Ovary (tissue), 9 donors: ENCODE results near the gene CDC42BPB. TPM values are rescaled to one million over a fixed set of nuclear protein-coding genes. Genes with fewer than 3 reads are reported as not detected.
"Not testable (repeated sequence)": the region's sequence is repeated elsewhere in the genome, so short reads cannot be mapped to it uniquely, and the experiment has no call there.

ENCODE experiments used
- DNase-seq, 5 donors: peaks; one replicate each; pipeline ENCODE4 v3.0.0-alpha.2; 2019 to 2020
- H3K27ac ChIP-seq, 2 donors: fragments of 200-600 bp; one replicate each; pipeline versions ENCODE4 v1.5.1 to v1.8.0; 2019 to 2022
- H3K27me3 ChIP-seq: fragments of 200-600 bp; one replicate; pipeline ENCODE4 v1.8.0; 2022
- H3K36me3 ChIP-seq: fragments of 200-600 bp; sonication (generic); one replicate; pipeline ENCODE4 v1.5.1; 2019
- H3K4me1 ChIP-seq: one replicate; pipeline ENCODE4 v1.8.1; 2013; ENCODE audit warnings: mild to moderate bottlenecking, moderate library complexity; ENCODE audit not compliant: insufficient read depth
- H3K4me3 ChIP-seq: fragments of 200-600 bp; sonication (generic); one replicate; pipeline ENCODE4 v1.5.1; 2017
- H3K9me3 ChIP-seq, 2 donors: fragments of 200-600 bp in 1 of 2; sonication (generic) in 1 of 2; one replicate each; pipeline versions ENCODE4 v1.5.1 to v1.8.1; 2013 to 2019; ENCODE audit warnings: mild to moderate bottlenecking in 1 of 2, moderate library complexity in 1 of 2
- EP300 ChIP-seq: sonication (generic); formaldehyde crosslinking; IDR thresholded peaks from one replicate; pipeline ENCODE4 v1.6.1; 2017; ENCODE audit warnings: antibody characterized with exemption
- POLR2A ChIP-seq: fragments of 450-650 bp; IDR thresholded peaks from one replicate; pipeline ENCODE4 v1.6.1; 2017; ENCODE audit warnings: antibody characterized with exemption, mild to moderate bottlenecking, moderate library complexity
- WGBS, 3 donors: extraction: QIAGEN DNeasy Blood & Tissue Kit in 1 of 3; methylation state at CpG; one replicate each; pipeline versions ENCODE4 v1.1.5 to v1.1.7; 2013 to 2017; 5-methylcytosine and 5-hydroxymethylcytosine counted together
- intact Hi-C, 4 donors: fragments of 100-400 bp; cut with DNase I; formaldehyde crosslinking; loops; one replicate each; pipeline versions ENCODE4 v1.11.0 to v1.15.1; 2022 to 2023
- polyA plus RNA-seq, 2 donors: library from polyadenylated mRNA; stranded (reverse); fragments of 200-250 nt in 1 of 2; fragments of 350-450 nt in 1 of 2; fragmentation: Illumina TruSeq in 1 of 2; extraction: RNeasy Lipid Tissue Mini Kit (QIAGEN cat#74804) in 1 of 2; gene quantifications; one replicate each; pipeline ENCODE4 v1.2.3, GENCODE V29; 2013 to 2014
- total RNA-seq, 7 donors: library from RNA; depleted of rRNA in 2 of 7; stranded (reverse); fragments of >200 nt in 2 of 7; fragmentation: NEBNext Ultra II Directional in 3 of 7; extraction: Animal tissue kit (Norgen Biotek cat#: 25700) in 3 of 7; gene quantifications; one replicate each; pipeline versions ENCODE4 v1.1.0 to v1.2.4, GENCODE V29; 2016 to 2023
- TF ChIP-seq, protein P1 (sequence below), 3 donors: fragments of 450-650 bp in 2 of 3; fragments of 200-600 bp in 1 of 3; IDR thresholded peaks; one replicate each; pipeline versions ENCODE4 v1.5.1 to v1.8.0; 2016 to 2022; ENCODE audit warnings: antibody characterized with exemption in 3 of 3, mild to moderate bottlenecking in 1 of 3
- donor health status: DM: no; HTN: no; CAD: no; lungs with moderate emphysema.
- donor health status: DM: no; HTN: no; CAD: no.
- donor health status: Bipolar disorder and iron deficiency.
- donor health status: DM: yes; HTN: yes; CAD: no.
- donor health status: DM: no; HTN: no; CAD: no.
- donor health status: DM: yes; HTN: yes; CAD: no.

CDC42BPB gene
- total and polyA plus RNA-seq, 9 donors = 50.0 to 103 (median 75.1) TPM

DNA sequence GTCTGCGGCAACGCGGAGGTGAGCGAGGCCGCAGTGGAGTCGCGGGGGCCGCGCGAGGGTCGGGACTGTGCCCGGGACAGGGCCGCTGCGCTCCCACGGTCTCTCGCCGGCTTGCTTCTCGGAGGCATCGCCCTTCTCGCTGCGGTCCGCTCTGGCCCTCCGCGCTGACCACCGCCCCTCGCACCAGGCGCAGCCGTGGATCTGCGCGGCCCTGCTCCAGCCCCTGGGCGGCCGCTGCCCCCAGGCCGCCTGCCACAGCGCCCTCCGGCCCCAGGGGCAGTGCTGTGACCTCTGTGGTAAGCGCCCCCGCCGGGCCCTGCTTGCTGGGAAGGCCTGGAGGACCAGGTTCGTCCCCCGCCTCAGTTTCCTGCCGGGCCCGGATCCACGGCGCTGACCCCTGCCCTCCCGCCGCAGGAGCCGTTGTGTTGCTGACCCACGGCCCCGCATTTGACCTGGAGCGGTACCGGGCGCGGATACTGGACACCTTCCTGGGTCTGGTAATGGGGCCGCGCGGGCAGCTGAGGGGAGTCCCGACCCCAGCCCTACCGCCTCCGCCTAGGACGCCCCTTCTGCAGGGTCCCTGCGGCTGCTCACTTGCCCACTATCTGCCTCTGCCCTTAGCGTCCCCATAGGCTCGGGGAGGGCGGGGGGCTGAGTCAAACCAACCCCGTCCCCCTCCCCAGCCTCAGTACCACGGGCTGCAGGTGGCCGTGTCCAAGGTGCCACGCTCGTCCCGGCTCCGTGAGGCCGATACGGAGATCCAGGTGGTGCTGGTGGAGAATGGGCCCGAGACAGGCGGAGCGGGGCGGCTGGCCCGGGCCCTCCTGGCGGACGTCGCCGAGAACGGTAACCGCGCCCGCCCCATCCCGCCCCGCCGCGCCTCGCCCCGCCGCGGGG lies 127.9 kb downstream of the CDC42BPB start:
- no peaks in the 10 kb centered on the region for H3K36me3 ChIP-seq
- TF ChIP-seq, protein P1, sequence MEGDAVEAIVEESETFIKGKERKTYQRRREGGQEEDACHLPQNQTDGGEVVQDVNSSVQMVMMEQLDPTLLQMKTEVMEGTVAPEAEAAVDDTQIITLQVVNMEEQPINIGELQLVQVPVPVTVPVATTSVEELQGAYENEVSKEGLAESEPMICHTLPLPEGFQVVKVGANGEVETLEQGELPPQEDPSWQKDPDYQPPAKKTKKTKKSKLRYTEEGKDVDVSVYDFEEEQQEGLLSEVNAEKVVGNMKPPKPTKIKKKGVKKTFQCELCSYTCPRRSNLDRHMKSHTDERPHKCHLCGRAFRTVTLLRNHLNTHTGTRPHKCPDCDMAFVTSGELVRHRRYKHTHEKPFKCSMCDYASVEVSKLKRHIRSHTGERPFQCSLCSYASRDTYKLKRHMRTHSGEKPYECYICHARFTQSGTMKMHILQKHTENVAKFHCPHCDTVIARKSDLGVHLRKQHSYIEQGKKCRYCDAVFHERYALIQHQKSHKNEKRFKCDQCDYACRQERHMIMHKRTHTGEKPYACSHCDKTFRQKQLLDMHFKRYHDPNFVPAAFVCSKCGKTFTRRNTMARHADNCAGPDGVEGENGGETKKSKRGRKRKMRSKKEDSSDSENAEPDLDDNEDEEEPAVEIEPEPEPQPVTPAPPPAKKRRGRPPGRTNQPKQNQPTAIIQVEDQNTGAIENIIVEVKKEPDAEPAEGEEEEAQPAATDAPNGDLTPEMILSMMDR (IDR thresholded peaks at IDR 0.05) = no peak
- no peak for TF ChIP-seq POLR2A
- TF ChIP-seq EP300 = no peak
- 1% methylated on average over 27 to 94 of the region's 94 CpGs for WGBS, 3 donors
- intact Hi-C loops = loop anchor here in 2 of 4 donors (10.0 kb wide), 2 partner anchors 235 to 405 kb away; no protein-coding TSS in a partner anchor
- peak overlapping the region; percentile 27 for H3K4me3 ChIP-seq
- H3K27me3 ChIP-seq = no peaks in the 10 kb centered on the region
- H3K9me3 ChIP-seq = no peaks in the 10 kb centered on the region
- DNase-seq = no peak
- H3K27ac ChIP-seq = no peak overlapping the region
- peaks cover 14% of the 10 kb centered on the region for H3K4me1 ChIP-seq

DNA sequence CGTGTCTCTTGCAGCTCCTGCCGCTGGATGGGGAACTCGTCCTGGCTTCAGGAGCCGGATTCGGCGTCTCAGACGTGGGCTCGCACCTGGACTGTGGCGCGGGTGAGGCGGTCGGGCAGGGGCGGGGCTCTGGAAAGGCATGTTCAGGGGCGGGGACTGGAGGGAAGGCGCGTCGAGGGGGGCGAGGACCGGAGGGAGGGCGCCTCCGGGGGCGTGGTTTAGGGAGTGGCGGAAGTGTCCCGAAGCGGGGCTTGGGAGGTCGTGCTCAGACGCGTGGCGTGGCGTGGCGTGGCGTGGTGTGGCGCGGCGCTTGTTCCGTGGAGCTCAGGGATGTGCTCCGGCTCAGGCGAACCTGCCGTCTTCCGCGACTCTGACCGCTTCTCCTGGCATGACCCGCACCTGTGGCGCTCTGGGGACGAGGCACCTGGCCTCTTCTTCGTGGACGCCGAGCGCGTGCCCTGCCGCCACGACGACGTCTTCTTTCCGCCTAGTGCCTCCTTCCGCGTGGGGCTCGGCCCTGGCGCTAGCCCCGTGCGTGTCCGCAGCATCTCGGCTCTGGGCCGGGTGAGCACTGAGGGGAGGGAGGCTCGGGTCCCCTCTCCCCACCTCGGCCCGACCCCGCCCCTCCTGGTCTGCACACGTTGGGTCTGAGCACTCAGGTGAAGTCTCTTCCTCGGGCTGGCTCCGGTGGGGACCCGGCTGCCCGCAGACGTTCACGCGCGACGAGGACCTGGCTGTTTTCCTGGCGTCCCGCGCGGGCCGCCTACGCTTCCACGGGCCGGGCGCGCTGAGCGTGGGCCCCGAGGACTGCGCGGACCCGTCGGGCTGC lies 128.7 kb downstream of the CDC42BPB start:
- intact Hi-C loops = loop anchor here in 2 of 4 donors (10.0 kb wide), 2 partner anchors 234 to 404 kb away; no protein-coding TSS in a partner anchor
- H3K36me3 ChIP-seq = no peaks in the 10 kb centered on the region
- H3K4me3 ChIP-seq = peak overlapping the region; percentile 27
- DNase-seq = peak; percentile 56 to 77 (median 60)
- no peaks in the 10 kb centered on the region for H3K9me3 ChIP-seq
- peaks cover 14% of the 10 kb centered on the region for H3K4me1 ChIP-seq
- no peak overlapping the region for H3K27ac ChIP-seq
- WGBS, 3 donors = 1% methylated on average over 61 to 94 of the region's 94 CpGs
- TF ChIP-seq EP300 = no peak
- TF ChIP-seq POLR2A = no peak
- TF ChIP-seq, protein P1 (IDR thresholded peaks at IDR 0.05) = no peak
- H3K27me3 ChIP-seq = no peaks in the 10 kb centered on the region

DNA sequence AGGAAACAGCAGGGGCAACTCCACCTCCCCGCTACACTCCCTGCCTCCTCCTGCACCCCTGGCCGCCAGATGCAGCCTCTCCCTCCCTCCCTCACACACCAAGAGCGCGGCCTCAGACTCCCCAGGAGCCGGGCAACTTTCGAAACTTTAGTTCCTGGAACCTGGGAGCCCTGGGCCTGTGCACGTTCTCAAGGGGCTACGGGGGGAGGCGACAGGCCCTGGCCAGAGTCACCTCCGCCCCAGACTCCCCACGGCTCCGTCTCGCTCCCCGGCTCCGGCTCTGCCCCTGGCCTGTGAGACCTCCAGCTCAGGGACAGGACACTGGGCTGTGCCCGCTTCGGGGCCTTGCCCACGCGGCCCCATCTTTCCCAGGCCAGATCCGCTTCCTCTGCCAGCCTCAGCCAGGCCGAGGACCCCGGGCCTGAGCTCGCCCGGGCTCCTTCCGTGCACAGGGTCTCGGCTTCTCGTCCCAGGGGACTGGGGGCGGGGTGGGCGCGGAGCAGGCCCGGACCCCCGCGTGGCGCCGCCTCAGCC lies 129.4 kb downstream of the CDC42BPB start:
- peaks cover 16% of the 10 kb centered on the region for H3K4me1 ChIP-seq
- intact Hi-C loops = loop anchor here in 2 of 4 donors (10.0 kb wide), 2 partner anchors 233 to 403 kb away; no protein-coding TSS in a partner anchor
- TF ChIP-seq POLR2A (no peak), EP300 (no peak)
- TF ChIP-seq, protein P1 (IDR thresholded peaks at IDR 0.05) = no peak
- H3K36me3 ChIP-seq = no peaks in the 10 kb centered on the region
- peak overlapping the region; percentile 27 for H3K4me3 ChIP-seq
- no peak overlapping the region for H3K27ac ChIP-seq
- WGBS, 3 donors = 22 to 39% (median 33%) methylated on average over 29 to 35 of the region's 35 CpGs
- H3K27me3 ChIP-seq = no peaks in the 10 kb centered on the region
- H3K9me3 ChIP-seq = no peaks in the 10 kb centered on the region
- no peak for DNase-seq

GRCh38 chr14:102927346-102927877 lies 129.9 kb downstream of the CDC42BPB start:
- Histone ChIP-seq H3K4me3 (no peak overlapping the region), H3K4me1 (peaks cover 17% of the 10 kb centered on the region), H3K27me3 (no peaks in the 10 kb centered on the region), H3K27ac (no peak overlapping the region), H3K9me3 (no peaks in the 10 kb centered on the region), H3K36me3 (no peaks in the 10 kb centered on the region)
- intact Hi-C loops = loop anchor here in 2 of 4 donors (10.0 kb wide), 2 partner anchors 233 to 403 kb away; no protein-coding TSS in a partner anchor
- no peak for DNase-seq
- TF ChIP-seq, protein P1 (IDR thresholded peaks at IDR 0.05) = no peak
- TF ChIP-seq POLR2A (no peak), EP300 (no peak)
- 82 to 84% (median 83%) methylated on average over 15 to 19 of the region's 19 CpGs for WGBS, 3 donors

DNA sequence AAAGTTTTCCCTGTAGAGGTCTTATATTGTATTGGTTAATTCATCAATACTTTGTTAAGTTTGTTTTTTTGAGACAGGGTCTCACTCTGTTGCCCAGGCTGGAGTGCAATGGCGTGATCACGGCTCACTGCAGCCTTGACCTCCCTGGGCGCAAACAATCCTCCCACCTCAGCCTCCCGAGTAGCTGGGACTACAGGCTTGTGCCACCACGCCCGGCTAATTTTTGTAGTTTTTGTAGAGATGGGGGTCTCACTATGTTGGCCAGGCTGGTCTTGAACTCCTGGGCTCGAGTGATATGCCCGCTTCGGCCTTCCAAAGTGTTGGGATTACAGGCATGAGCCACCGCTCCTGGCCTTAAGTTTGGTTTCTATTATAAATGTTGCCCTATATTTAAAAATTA lies 130.5 kb downstream of the CDC42BPB start:
- not testable (repeated sequence) for H3K9me3 ChIP-seq, H3K27me3 ChIP-seq

More for the DNA sequence above, 130.5 kb downstream of the CDC42BPB start:
- 90 to 95% (median 90%) methylated on average over 10 of the region's 10 CpGs for WGBS, 3 donors
- not testable (repeated sequence) for H3K36me3 ChIP-seq, H3K27ac ChIP-seq, DNase-seq, H3K4me3 ChIP-seq
- peaks cover 17% of the 10 kb centered on the region for H3K4me1 ChIP-seq
- intact Hi-C loops = loop anchor here in 2 of 4 donors (10.0 kb wide), 2 partner anchors 232 to 402 kb away; no protein-coding TSS in a partner anchor
